Psoas muscle (tissue), 8 donors: Measurements from ENCODE around the gene CCDC12. TPM values are rescaled to one million over a fixed set of nuclear protein-coding genes. Genes with fewer than 3 reads are reported as not detected.

ENCODE experiments used
- ATAC-seq, 4 donors: fragments of 200-7000 bp; cut with Tn5 transposase; one replicate each; pipeline ENCODE4 v1.9.1; 2020; ENCODE audit warnings: moderate library complexity in 3 of 4, mild to moderate bottlenecking in 2 of 4
- DNase-seq, 2 donors: peaks; one replicate each; pipeline ENCODE4 v3.0.0-alpha.2; 2020
- H3K27ac ChIP-seq: fragments of 200-600 bp; one replicate; pipeline ENCODE4 v1.8.0; 2022
- H3K27me3 ChIP-seq, 3 donors: fragments of 200-600 bp in 1 of 3; one replicate each; pipeline versions ENCODE4 v1.6.1 to v1.8.0; 2013 to 2022; ENCODE audit warnings: low read length in 2 of 3, mild to moderate bottlenecking in 2 of 3, moderate library complexity in 1 of 3; ENCODE audit not compliant: insufficient read depth in 3 of 3
- H3K36me3 ChIP-seq, 2 donors: fragments of 200-600 bp in 1 of 2; one replicate each; pipeline versions ENCODE4 v1.6.1 to v1.8.0; 2013 to 2022; ENCODE audit warnings: low read depth in 1 of 2, mild to moderate bottlenecking in 1 of 2, moderate library complexity in 1 of 2; ENCODE audit not compliant: insufficient read depth in 1 of 2
- H3K4me1 ChIP-seq: fragments of 200-600 bp; one replicate; pipeline ENCODE4 v1.8.0; 2022
- H3K4me3 ChIP-seq: fragments of 200-600 bp; one replicate; pipeline ENCODE4 v1.8.0; 2022; ENCODE audit warnings: mild to moderate bottlenecking
- H3K9me3 ChIP-seq: fragments of 200-600 bp; one replicate; pipeline ENCODE4 v1.8.0; 2022
- CTCF ChIP-seq: fragments of 200-600 bp; IDR thresholded peaks from one replicate; pipeline ENCODE4 v1.8.0; 2022; ENCODE audit warnings: antibody characterized with exemption
- WGBS, 3 donors: extraction: QIAGEN DNeasy Blood & Tissue Kit; methylation state at CpG; one replicate each; pipeline versions ENCODE4 v1.1.6 to v1.1.7; 2013; 5-methylcytosine and 5-hydroxymethylcytosine counted together
- intact Hi-C, 2 donors: fragments of 100-400 bp; cut with DNase I; formaldehyde crosslinking; loops; one replicate each; pipeline versions ENCODE4 v1.11.0 to v1.14.2; 2022
- polyA plus RNA-seq, 3 donors: library from polyadenylated mRNA; stranded (reverse); fragments of 200-250 nt; gene quantifications; one replicate each; pipeline ENCODE4 v1.2.3, GENCODE V29; 2013
- total RNA-seq, 4 donors: library from RNA; stranded (reverse); fragmentation: NEBNext Ultra II Directional in 2 of 4; extraction: Animal tissue kit (Norgen Biotek cat#: 25700) in 2 of 4; gene quantifications; one replicate each; pipeline versions ENCODE4 v1.2.1 to v1.2.4, GENCODE V29; 2021 to 2023
- donor health status: healthy with polysubstance abuse.
- donor health status: DM: no; HTN: no; CAD: no; lungs with moderate emphysema.
- donor health status: Bipolar disorder and iron deficiency.
- donor health status: healthy.
- donor health status: DM: yes; HTN: yes; CAD: no.
- donor health status: DM: no; HTN: no; CAD: no.
- donor health status: DM: no; HTN: no; CAD: no.
- donor health status: DM: yes; HTN: yes; CAD: no.

CCDC12 gene
- total and polyA plus RNA-seq, 7 donors, result 25.1 to 69.8 (median 36.4) TPM

- no peaks in the 10 kb centered on the region for H3K36me3 ChIP-seq
- no peaks in the 10 kb centered on the region for H3K9me3 ChIP-seq
- ATAC-seq (no peak), DNase-seq (no peak)
- peaks cover 69% of the 10 kb centered on the region for H3K4me1 ChIP-seq
- WGBS, 3 donors, result 55 to 76% (median 72%) methylated on average over 3 of the region's 3 CpGs
- no peak for TF ChIP-seq CTCF
- H3K27me3 ChIP-seq, result no peaks in the 10 kb centered on the region
- H3K4me3 ChIP-seq, result no peak overlapping the region
- H3K27ac ChIP-seq, result peak overlapping the region; percentile 39
- intact Hi-C loops, result no loop called here
Observed at GRCh38 chr3:46954178-46954577, 22.4 kb downstream of the CCDC12 start.

GRCh38 chr3:46953234-46954010, 23.1 kb downstream of the CCDC12 start:
- Histone ChIP-seq H3K27me3 (no peaks in the 10 kb centered on the region), H3K27ac (peak overlapping the region; percentile 43), H3K36me3 (no peaks in the 10 kb centered on the region), H3K4me1 (peaks cover 69% of the 10 kb centered on the region), H3K9me3 (no peaks in the 10 kb centered on the region), H3K4me3 (no peak overlapping the region)
- TF ChIP-seq CTCF, result no peak
- no peak for DNase-seq
- ATAC-seq, result no peak
- intact Hi-C loops, result no loop called here
- 60 to 65% (median 60%) methylated on average over 8 of the region's 8 CpGs for WGBS, 3 donors

- Histone ChIP-seq H3K4me1 (peaks cover 70% of the 10 kb centered on the region), H3K36me3 (no peaks in the 10 kb centered on the region), H3K4me3 (no peak overlapping the region), H3K27me3 (no peaks in the 10 kb centered on the region), H3K9me3 (no peaks in the 10 kb centered on the region), H3K27ac (no peak overlapping the region)
- DNase-seq (no peak), ATAC-seq (no peak)
- WGBS, 3 donors, result 80 to 90% (median 84%) methylated on average over 2 of the region's 2 CpGs
- no peak for TF ChIP-seq CTCF
- intact Hi-C loops, result no loop called here
Observed at GRCh38 chr3:46952813-46953212, 23.7 kb downstream of the CCDC12 start.

GRCh38 chr3:46950650-46951241, 25.8 kb downstream of the CCDC12 start:
- Histone ChIP-seq H3K27me3 (no peaks in the 10 kb centered on the region), H3K4me3 (no peak overlapping the region), H3K9me3 (no peaks in the 10 kb centered on the region), H3K36me3 (no peaks in the 10 kb centered on the region), H3K27ac (peak overlapping the region; percentile 90), H3K4me1 (peaks cover 84% of the 10 kb centered on the region)
- intact Hi-C loops, result no loop called here
- TF ChIP-seq CTCF, result no peak
- ATAC-seq (no peak), DNase-seq (no peak)
- WGBS, 3 donors, result 70 to 75% (median 73%) methylated on average over 7 of the region's 7 CpGs
